GM10248 (cell line): ENCODE measurements around the gene CD86.

Experiments
- CTCF ChIA-PET: fragments of 300-600 bp; sonication (Branson Sonifier 250); formaldehyde crosslinking; extraction: SDS; loops from one replicate; lab custom pipeline; 2021; ENCODE audit warnings: antibody characterized with exemption; lab: Yijun Ruan, JAX
- POLR2A ChIA-PET: fragments of 350-650 bp; sonication (Branson Sonifier 250); formaldehyde crosslinking; extraction: SDS; loops from one replicate; lab custom pipeline; 2020; ENCODE audit warnings: antibody characterized with exemption; lab: Yijun Ruan, JAX
- DNase-seq: peaks from one replicate; pipeline ENCODE4 v3.0.0; 2012; ENCODE audit errors: extremely low spot score
- TF ChIP-seq, protein P1 (sequence below): IDR thresholded peaks from 2 replicates; pipeline ENCODE4 v1.5.1; 2012; ENCODE audit warnings: mild to moderate bottlenecking, low read depth; ENCODE audit errors: extremely low read depth, missing control alignments, control extremely low read depth

Gene CD86

DNA sequence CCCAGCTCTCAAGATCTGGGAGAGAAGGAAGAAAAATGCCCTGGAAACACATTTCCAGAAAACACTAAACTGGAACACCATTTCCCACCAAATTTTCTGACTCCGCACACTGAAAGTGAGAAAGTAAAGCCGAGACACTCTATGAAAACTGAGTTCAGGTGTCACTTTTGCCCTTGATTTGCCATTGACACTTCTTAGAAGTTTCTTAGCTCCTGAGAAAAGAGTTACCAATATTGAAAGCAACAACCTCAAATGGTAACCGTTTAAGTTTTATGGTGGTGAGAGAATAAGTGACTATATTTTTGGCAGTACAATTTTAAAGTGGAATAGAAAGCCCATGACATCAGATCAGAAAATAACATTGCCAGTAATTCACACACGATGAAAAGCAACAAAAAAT, 39.0 kb downstream of the CD86 start:
- CTCF ChIA-PET = interaction anchor here (0.7 to 7.9 kb wide), 14 partner anchors 8 to 604 kb away, joined by 3 to 92 read pairs (median 6); partner anchors contain the start of gene FAM162A
- POLR2A ChIA-PET = interaction anchor here (0.7 kb wide), 1 partner anchor 335 kb away, joined by 3 read pairs; no protein-coding TSS in a partner anchor
- peak; percentile 36 for DNase-seq
- TF ChIP-seq, protein P1, sequence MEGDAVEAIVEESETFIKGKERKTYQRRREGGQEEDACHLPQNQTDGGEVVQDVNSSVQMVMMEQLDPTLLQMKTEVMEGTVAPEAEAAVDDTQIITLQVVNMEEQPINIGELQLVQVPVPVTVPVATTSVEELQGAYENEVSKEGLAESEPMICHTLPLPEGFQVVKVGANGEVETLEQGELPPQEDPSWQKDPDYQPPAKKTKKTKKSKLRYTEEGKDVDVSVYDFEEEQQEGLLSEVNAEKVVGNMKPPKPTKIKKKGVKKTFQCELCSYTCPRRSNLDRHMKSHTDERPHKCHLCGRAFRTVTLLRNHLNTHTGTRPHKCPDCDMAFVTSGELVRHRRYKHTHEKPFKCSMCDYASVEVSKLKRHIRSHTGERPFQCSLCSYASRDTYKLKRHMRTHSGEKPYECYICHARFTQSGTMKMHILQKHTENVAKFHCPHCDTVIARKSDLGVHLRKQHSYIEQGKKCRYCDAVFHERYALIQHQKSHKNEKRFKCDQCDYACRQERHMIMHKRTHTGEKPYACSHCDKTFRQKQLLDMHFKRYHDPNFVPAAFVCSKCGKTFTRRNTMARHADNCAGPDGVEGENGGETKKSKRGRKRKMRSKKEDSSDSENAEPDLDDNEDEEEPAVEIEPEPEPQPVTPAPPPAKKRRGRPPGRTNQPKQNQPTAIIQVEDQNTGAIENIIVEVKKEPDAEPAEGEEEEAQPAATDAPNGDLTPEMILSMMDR = no peak

GRCh38 chr3:122094693-122095092, 39.5 kb downstream of the CD86 start:
- ChIA-PET CTCF (interaction anchor here (0.9 to 7.9 kb wide), 13 partner anchors 10 to 603 kb away, joined by 3 to 92 read pairs (median 5); partner anchors contain the start of gene FAM162A), POLR2A (no interaction called here)
- DNase-seq = no peak
- TF ChIP-seq, protein P1 = no peak

- ChIA-PET CTCF (interaction anchor here (7.9 kb wide), 1 partner anchor 16 kb away, joined by 92 read pairs; no protein-coding TSS in a partner anchor), POLR2A (no interaction called here)
- no peak for DNase-seq
- TF ChIP-seq, protein P1 = no peak
Measured at GRCh38 chr3:122097141-122097540, 42.0 kb downstream of the CD86 start.

DNA sequence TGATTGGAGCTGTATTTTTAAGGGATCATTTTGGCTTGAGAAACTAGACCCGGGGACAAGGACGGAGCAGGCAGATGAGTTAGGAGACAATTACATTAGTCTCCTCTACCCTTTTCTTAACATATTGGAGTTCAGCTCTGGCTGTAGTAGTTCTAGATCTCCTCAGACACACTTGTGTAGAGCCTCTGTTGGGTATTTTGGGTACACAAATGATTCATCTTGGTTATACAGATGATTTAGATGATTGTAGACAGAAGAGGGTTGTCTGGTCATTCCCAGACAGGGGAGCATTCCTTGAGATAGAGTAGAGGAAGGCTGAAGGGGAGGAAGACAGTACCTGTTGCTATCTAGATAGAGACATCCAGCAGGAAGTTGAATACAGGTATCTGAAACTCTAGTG, 43.4 kb downstream of the CD86 start:
- CTCF ChIA-PET = interaction anchor here (0.9 to 6.4 kb wide), 4 partner anchors 12 to 295 kb away, joined by 3 to 98 read pairs (median 22); partner anchors contain the start of gene FAM162A
- POLR2A ChIA-PET = no interaction called here
- DNase-seq = no peak
- TF ChIP-seq, protein P1 = no peak

- TF ChIP-seq, protein P1 = no peak
- no peak for DNase-seq
- CTCF ChIA-PET = interaction anchor here (0.9 to 6.4 kb wide), 6 partner anchors 13 to 294 kb away, joined by 3 to 98 read pairs (median 20); partner anchors contain the start of gene FAM162A
- POLR2A ChIA-PET = no interaction called here
Measured at GRCh38 chr3:122099255-122099654, 44.1 kb downstream of the CD86 start.

- CTCF ChIA-PET = interaction anchor here (0.9 to 6.4 kb wide), 15 partner anchors 11 to 554 kb away, joined by 3 to 98 read pairs (median 6); partner anchors contain the start of genes FAM162A and POLQ
- TF ChIP-seq, protein P1 = no peak
- no peak for DNase-seq
- POLR2A ChIA-PET = no interaction called here
Measured at GRCh38 chr3:122100083-122100482, 44.9 kb downstream of the CD86 start.
